Measurements from ENCODE around the gene DHX8. TPM values are rescaled to one million over a fixed set of nuclear protein-coding genes. Genes with fewer than 3 reads are reported as not detected.
A peak's percentile ranks its signal among the peaks of the same experiment; 100 is the strongest.

DHX8 gene
- total RNA-seq, 1 experiment from 2014 or later: 53.5 TPM

GRCh38 chr17:43483674-43484551 is at the start of gene DHX8 (continued):
- TF ChIP-seq ZNF274 (IDR thresholded peaks at IDR 0.05; ENCODE audit: low read depth, low read length): no peak
- TF ChIP-seq ELF1 (IDR thresholded peaks at IDR 0.05; ENCODE audit: borderline replicate concordance, low read depth): peak; percentile 92
- TF ChIP-seq POLR2AphosphoS5 (IDR thresholded peaks at IDR 0.05; ENCODE audit: low read depth, low read length): peak; percentile 82
- peak; percentile 99 for TF ChIP-seq CBX3 (IDR thresholded peaks at IDR 0.05; ENCODE audit: low read depth)
- peak; percentile 86 for TF ChIP-seq YY1 (IDR thresholded peaks at IDR 0.05; ENCODE audit: extremely low read depth, insufficient replicate concordance, low read depth, low read length)
- peak; percentile 65; the same call in 1 of the 2 replicates for TF ChIP-seq SRF (IDR thresholded peaks at IDR 0.05; ENCODE audit: low read depth)
- TF ChIP-seq EZH2phosphoT487 (IDR thresholded peaks at IDR 0.05; ENCODE audit: borderline replicate concordance): no peak

GRCh38 chr17:43434902-43435319 is 48.9 kb upstream of the DHX8 start:
- H3K9me3 ChIP-seq (ENCODE audit: control insufficient read depth in 1 of 2, insufficient read depth in 1 of 2, low read depth in 1 of 2, low read length in 2 of 2): no peaks in the 10 kb centered on the region
- BruUV-seq (replicated peaks): no TSS peak
- no peaks in the 10 kb centered on the region for H3K36me3 ChIP-seq (ENCODE audit: control insufficient read depth in 1 of 2, insufficient read depth in 2 of 2, low read length in 2 of 2)
- peak overlapping the region; percentile 39; the same call in 1 of the 2 replicates for H3K27ac ChIP-seq (ENCODE audit: low read depth, low read length)
- H3K79me2 ChIP-seq (ENCODE audit: insufficient read depth, low read length): no peaks in the 10 kb centered on the region
- H3K4me1 ChIP-seq (ENCODE audit: control insufficient read depth in 1 of 2, insufficient read depth in 2 of 2, low read length in 2 of 2): peaks cover 32 to 45% of the 10 kb centered on the region in 2 experiments
- ChIA-PET POLR2A (interaction anchor here (0.9 to 1.4 kb wide), 2 partner anchors 35 to 67 kb away, joined by 3 to 6 read pairs; no protein-coding TSS in a partner anchor), CTCF (no interaction called here), RAD21 (ENCODE audit: low non-redundant PET in 1 of 2, low total read pairs in 2 of 2, uncharacterized antibody in 2 of 2, unreplicated experiment in 2 of 2) (interaction anchor here (0.5 to 1.8 kb wide), 3 partner anchors 11 to 49 kb away, joined by 4 read pairs; partner anchors contain the start of gene DHX8 (in 1 of the 2))
- ATAC-seq (peak; percentile 89), DNase-seq (ENCODE audit: low read depth, low spot score) (peak; percentile 97)
- intact Hi-C loops (cut with micrococcal nuclease): no loop called here
- peak overlapping the region; percentile 53 for H3K4me2 ChIP-seq (ENCODE audit: low read length)
- no peaks in the 10 kb centered on the region for H3K27me3 ChIP-seq (ENCODE audit: insufficient read depth, low read length)
- no peaks in the 10 kb centered on the region for H3K9me2 ChIP-seq (ENCODE audit: insufficient read depth)
- peak overlapping the region in 1 of 2 experiments; percentile 1; a peak in 1 of 4 replicates for H3K4me3 ChIP-seq (replicated peaks in 1 of 2; ENCODE audit: low read depth in 1 of 2, low read length in 2 of 2)
- H3K9ac ChIP-seq (ENCODE audit: low read length): no peak overlapping the region; the same call in 1 of the 2 replicates
- H2AFZ ChIP-seq (ENCODE audit: low read depth, low read length, poor library complexity, severe bottlenecking): peak overlapping the region; percentile 11
- H4K20me1 ChIP-seq (ENCODE audit: insufficient read depth): no peaks in the 10 kb centered on the region
- TF ChIP-seq CEBPB (IDR thresholded peaks at IDR 0.05; ENCODE audit: low read depth) (peak; percentile 79), YY1 (IDR thresholded peaks at IDR 0.05; ENCODE audit: extremely low read depth, insufficient replicate concordance, low read depth, low read length) (no peak), JUND (IDR thresholded peaks at IDR 0.05) (peak; percentile 86), CBX3 (IDR thresholded peaks at IDR 0.05; ENCODE audit: low read depth) (peak; percentile 75), ELF1 (IDR thresholded peaks at IDR 0.05; ENCODE audit: borderline replicate concordance, low read depth) (no peak), FOSL1 (IDR thresholded peaks at IDR 0.05; ENCODE audit: low read depth) (peak; percentile 79), ZNF274 (IDR thresholded peaks at IDR 0.05; ENCODE audit: low read depth, low read length) (no peak), SIN3A (IDR thresholded peaks at IDR 0.05; ENCODE audit: low read depth) (peak; percentile 60; the same call in 1 of the 2 replicates), EZH2phosphoT487 (IDR thresholded peaks at IDR 0.05; ENCODE audit: borderline replicate concordance) (no peak), RAD21 (IDR thresholded peaks at IDR 0.05; ENCODE audit: low read depth) (peak; percentile 10; the same call in 1 of the 2 replicates), POLR2AphosphoS5 (IDR thresholded peaks at IDR 0.05; ENCODE audit: low read depth, low read length) (peak; percentile 50), ZBTB33 (IDR thresholded peaks at IDR 0.05; ENCODE audit: extremely low read depth, insufficient replicate concordance, low read length) (peak; percentile 66), ATF3 (IDR thresholded peaks at IDR 0.05) (no peak), ZFX (IDR thresholded peaks at IDR 0.05) (no peak), TCF7L2 (IDR thresholded peaks at IDR 0.05; ENCODE audit: borderline replicate concordance, extremely low read depth, insufficient read depth, insufficient read length) (peak; percentile 75), EZH2 (IDR thresholded peaks at IDR 0.05) (no peak), CTCF (IDR thresholded peaks at IDR 0.05 in 2 of 3, conservative IDR thresholded peaks at IDR 0.05 in 1 of 3; ENCODE audit: borderline replicate concordance in 1 of 3, insufficient read depth in 1 of 3, low read depth in 2 of 3, low read length in 2 of 3) (no peak), SP1 (IDR thresholded peaks at IDR 0.05; ENCODE audit: low read depth) (peak; percentile 84)

All from HCT116 (cell line).